Thoracic aorta (tissue), 2 donors: ENCODE data around the gene DNAL4. TPM values are rescaled to one million over a fixed set of nuclear protein-coding genes. Genes with fewer than 3 reads are reported as not detected.

ENCODE experiments used
- ATAC-seq: fragments of 150-250 bp; one replicate; pipeline ENCODE4 v1.8.0; 2017; ENCODE audit warnings: low read depth; ENCODE audit not compliant: insufficient number of reproducible peaks, low FRiP score
- DNase-seq: peaks from one replicate; pipeline ENCODE4 v3.0.0-alpha.2; 2020; ENCODE audit warnings: low spot score
- H3K27ac ChIP-seq, 2 donors: fragments of 200-600 bp; sonication (generic); 1 replicate in 1 of 2; 2 replicates in 1 of 2; pipeline ENCODE4 v1.5.1; 2016; ENCODE audit warnings: mild to moderate bottlenecking in 2 of 2, moderate library complexity in 2 of 2
- H3K27me3 ChIP-seq: fragments of 200-600 bp; sonication (generic); replicated peaks from 2 replicates; pipeline ENCODE4 v1.6.0; 2016; ENCODE audit warnings: mild to moderate bottlenecking; ENCODE audit not compliant: insufficient read depth
- H3K36me3 ChIP-seq: fragments of 200-600 bp; sonication (generic); one replicate; pipeline ENCODE4 v1.5.1; 2016
- H3K4me1 ChIP-seq, 2 donors: fragments of 200-600 bp; sonication (generic); 1 replicate in 1 of 2; 2 replicates in 1 of 2; pipeline versions ENCODE4 v1.5.1 to v1.6.0; 2016; ENCODE audit warnings: low read depth in 2 of 2, mild to moderate bottlenecking in 1 of 2; ENCODE audit not compliant: control insufficient read depth in 1 of 2
- H3K4me3 ChIP-seq: fragments of 200-600 bp; sonication (generic); 2 replicates; pipeline ENCODE4 v1.5.1; 2016; ENCODE audit warnings: mild to moderate bottlenecking
- H3K9me3 ChIP-seq: fragments of 200-600 bp; sonication (generic); 2 replicates; pipeline ENCODE4 v1.5.1; 2016
- CTCF ChIP-seq: fragments of 200-600 bp; sonication (generic); IDR thresholded peaks from one replicate; pipeline ENCODE4 v1.5.1; 2019; ENCODE audit warnings: antibody characterized with exemption
- total RNA-seq, 2 donors: library from RNA; depleted of rRNA; stranded (reverse); fragments of >200 nt; gene quantifications; one replicate each; pipeline versions ENCODE4 v1.1.0 to v1.2.3, GENCODE V29; 2016

The DNAL4 gene
- total RNA-seq, 2 donors from 2014 or later, result 9.5 to 20.8 TPM

GRCh38 chr22:38830026-38830844 is 36.3 kb upstream of the DNAL4 start:
- Histone ChIP-seq H3K36me3 (peaks cover 6% of the 10 kb centered on the region), H3K4me1 (no peaks in the 10 kb centered on the region), H3K4me3 (no peak overlapping the region), H3K27me3 (no peaks in the 10 kb centered on the region), H3K9me3 (no peaks in the 10 kb centered on the region), H3K27ac (no peak overlapping the region)
- DNase-seq, result no peak
- no peak for TF ChIP-seq CTCF
- no peak for ATAC-seq

- no peak for TF ChIP-seq CTCF
- no peaks in the 10 kb centered on the region for H3K4me1 ChIP-seq
- DNase-seq (no peak), ATAC-seq (no peak)
- no peak overlapping the region for H3K27ac ChIP-seq
- peaks cover 6% of the 10 kb centered on the region for H3K36me3 ChIP-seq
- no peaks in the 10 kb centered on the region for H3K27me3 ChIP-seq
- no peak overlapping the region for H3K4me3 ChIP-seq
- no peaks in the 10 kb centered on the region for H3K9me3 ChIP-seq
Observed at GRCh38 chr22:38829485-38829884, 35.5 kb upstream of the DNAL4 start.

GRCh38 chr22:38828616-38829205 is 34.8 kb upstream of the DNAL4 start:
- DNase-seq (no peak), ATAC-seq (no peak)
- Histone ChIP-seq H3K9me3 (no peaks in the 10 kb centered on the region), H3K27ac (no peak overlapping the region), H3K36me3 (peaks cover 6% of the 10 kb centered on the region), H3K4me1 (no peaks in the 10 kb centered on the region), H3K27me3 (no peaks in the 10 kb centered on the region), H3K4me3 (no peak overlapping the region)
- no peak for TF ChIP-seq CTCF

- Histone ChIP-seq H3K4me1 (no peaks in the 10 kb centered on the region), H3K9me3 (no peaks in the 10 kb centered on the region), H3K4me3 (no peak overlapping the region), H3K36me3 (peaks cover 6% of the 10 kb centered on the region), H3K27ac (no peak overlapping the region), H3K27me3 (no peaks in the 10 kb centered on the region)
- ATAC-seq, result no peak
- DNase-seq, result no peak
- TF ChIP-seq CTCF, result no peak
Observed at GRCh38 chr22:38828191-38828590, 34.2 kb upstream of the DNAL4 start.

GRCh38 chr22:38827510-38827909 is 33.6 kb upstream of the DNAL4 start:
- peaks cover 6% of the 10 kb centered on the region for H3K36me3 ChIP-seq
- no peak for TF ChIP-seq CTCF
- H3K27me3 ChIP-seq, result no peaks in the 10 kb centered on the region
- H3K9me3 ChIP-seq, result no peaks in the 10 kb centered on the region
- ATAC-seq (no peak), DNase-seq (no peak)
- no peaks in the 10 kb centered on the region for H3K4me1 ChIP-seq
- H3K4me3 ChIP-seq, result no peak overlapping the region
- H3K27ac ChIP-seq, result no peak overlapping the region
